A549 treated with DMSO at 1 μM for 4 hours (cell line): ENCODE data around the gene CLHC1. TPM values are rescaled to one million over a fixed set of nuclear protein-coding genes. Genes with fewer than 3 reads are reported as not detected.

Experiments
- total RNA-seq: library from RNA; stranded (reverse); fragments of 200-300 nt; extraction: Qiagen RNA extraction; gene quantifications from 5 replicates; pipeline ENCODE4 v1.2.3, GENCODE V29; 2022; ENCODE audit warnings: low read depth

CLHC1 gene
- 1.4 to 2.6 TPM (median 2.4 TPM) in 5 replicates for total RNA-seq

DNA sequence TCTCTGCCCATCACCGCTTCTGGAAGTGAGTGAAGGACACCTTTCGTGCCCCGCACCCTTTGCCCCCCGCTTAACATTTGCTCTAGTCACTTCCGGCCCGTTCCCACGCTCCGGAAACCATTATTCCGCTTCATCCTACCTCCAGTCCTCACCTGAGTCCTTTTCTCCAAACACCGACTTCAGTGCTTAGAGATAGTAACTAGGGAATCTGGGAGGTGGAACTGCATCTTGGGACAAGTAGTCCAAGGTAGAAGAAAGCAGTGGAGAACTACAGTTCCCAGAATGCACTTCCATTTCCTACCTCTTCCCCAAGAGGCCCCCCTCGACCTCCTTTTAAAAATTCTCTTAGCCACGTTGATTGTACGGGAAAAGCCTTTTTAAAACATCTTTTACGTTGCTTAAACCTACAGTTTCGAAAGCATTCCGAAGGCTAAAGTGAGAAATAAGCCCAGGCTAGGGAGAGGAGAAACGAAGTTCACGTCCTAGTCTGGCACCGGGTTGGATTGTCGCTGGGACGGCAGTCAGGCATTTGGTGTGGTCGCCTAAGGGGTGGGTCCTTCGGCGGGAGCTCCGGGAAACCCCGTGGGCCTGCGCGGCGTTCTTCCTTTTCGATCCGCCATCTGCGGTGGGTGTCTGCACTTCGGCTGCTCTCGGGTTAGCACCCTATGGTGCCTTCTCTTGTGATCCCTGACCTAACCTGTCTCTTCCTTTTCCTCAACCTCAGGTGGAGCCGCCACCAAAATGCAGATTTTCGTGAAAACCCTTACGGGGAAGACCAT lies at the start of gene CLHC1, which contains the start of gene RPS27A:
Gene CLHC1 (minus strand): TSS at position 210 of the 779 bp plus-strand sequence. CDS start 9,882 bp downstream, outside the sequence.
Gene RPS27A (plus strand): TSS at position 605 of the 779 bp plus-strand sequence. CDS start 137 bp downstream, at position 742.

DNA sequence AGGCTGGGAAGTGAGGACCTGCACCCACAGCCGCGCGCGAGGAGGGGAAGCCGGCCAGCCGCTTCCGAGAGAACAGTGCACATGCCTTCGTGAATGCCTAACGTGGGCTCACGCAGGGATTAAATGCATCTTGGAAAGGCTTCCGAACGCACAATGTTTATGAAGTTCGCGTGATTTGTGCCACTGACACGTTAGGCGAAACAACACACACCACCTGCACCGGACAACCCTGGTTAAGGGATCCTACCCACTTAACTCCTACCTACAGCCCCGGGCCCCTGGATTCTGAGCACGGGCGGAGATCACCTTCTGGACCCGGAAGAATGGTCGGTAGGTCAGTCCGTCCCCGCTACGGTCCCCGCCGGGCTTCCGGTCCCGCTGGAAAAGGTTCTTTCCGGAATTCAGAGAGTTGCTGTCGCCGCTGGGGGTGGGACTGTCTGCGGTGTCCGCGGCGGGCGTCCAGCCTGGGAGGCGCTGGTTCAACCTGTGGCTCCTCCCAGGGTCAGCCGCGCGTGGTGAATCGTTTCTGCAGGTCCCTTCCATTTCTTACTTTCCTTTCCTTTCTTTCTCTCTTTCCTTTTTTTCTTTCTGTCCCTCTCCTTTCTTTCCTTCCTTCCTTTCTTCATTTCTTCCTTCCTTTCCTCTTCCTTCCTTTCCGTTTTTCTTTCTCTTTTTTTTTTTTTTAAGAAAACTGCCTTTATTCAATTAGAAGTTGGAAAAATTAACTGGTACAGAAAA lies 37.0 kb upstream of the CLHC1 start, which contains the start of gene MTIF2:
Gene MTIF2 (minus strand): TSS at position 325 of the 738 bp plus-strand sequence. CDS start 5,373 bp downstream, outside the sequence.

Other genes with a start within 250 kb of the CLHC1 start
- gene RTN4, start 181.8 kb downstream of the CLHC1 start, total RNA-seq: 459 to 543 TPM (median 502 TPM) in 5 replicates
- gene RPS27A, start 395 bp upstream of the CLHC1 start, total RNA-seq: 2,293 to 2,970 TPM (median 2,717 TPM) in 5 replicates
- gene MTIF2, start 36.9 kb upstream of the CLHC1 start, total RNA-seq: 39.3 to 46.1 TPM (median 44.7 TPM) in 5 replicates
- 22.8 to 38.2 TPM (median 30.6 TPM) in 5 replicates for gene CCDC88A, start 187.6 kb upstream of the CLHC1 start, total RNA-seq